Placental epithelial cell (primary cell): ENCODE data around the gene BBS10. TPM values are rescaled to one million over a fixed set of nuclear protein-coding genes. Genes with fewer than 3 reads are reported as not detected.

Source experiments
- small RNA-seq: library from RNA; depleted of rRNA; stranded (forward); fragments of <200 nt; gene quantifications from one replicate; pipeline ENCODE3, GENCODE V24; 2012
- total RNA-seq: library from RNA; depleted of rRNA; stranded (reverse); fragments of >200 nt; gene quantifications from 2 replicates; pipeline ENCODE4 v1.2.3, GENCODE V29; 2012

Gene BBS10
- total RNA-seq = 6.3 and 8.6 TPM in 2 replicates

GRCh38 chr12:76348079-76348901 lies at the start of gene BBS10:
Gene BBS10, minus strand, starts transcription at chr12:76348415. Its CDS starts 57 bp downstream, at chr12:76348358.

Small RNA genes within 50 kb of the gene (small RNA-seq; reads per million reads assigned to genes)
- gene RN7SKP172 = not detected

Other genes starting within 250 kb of the BBS10 start
- 51.3 and 56.9 TPM in 2 replicates for gene OSBPL8, start 211.4 kb upstream of the BBS10 start, total RNA-seq